CD4-positive, alpha-beta T cell treated with Interleukin-1 beta for 1 hour (primary cell): Measurements from ENCODE around the gene CNOT1.
"Not testable (repeated sequence)": the region's sequence is repeated elsewhere in the genome, so short reads cannot be mapped to it uniquely, and the experiment has no call there.

Experiments used
- DNase-seq, 2 donors: peaks; one replicate each; pipeline ENCODE4 v3.0.0-alpha.2; 2020 to 2022

CNOT1 gene

GRCh38 chr16:58579587-58579986 lies 50.0 kb downstream of the CNOT1 start:
- no peak for DNase-seq

- DNase-seq = no peak
Observed at GRCh38 chr16:58578642-58579041, 51.0 kb downstream of the CNOT1 start.

- no peak for DNase-seq
Observed at GRCh38 chr16:58577141-58577540, 52.5 kb downstream of the CNOT1 start.

- no peak for DNase-seq
Observed at GRCh38 chr16:58574895-58575294, 54.7 kb downstream of the CNOT1 start.

- not testable (repeated sequence) for DNase-seq
Observed at GRCh38 chr16:58565697-58566096, 63.9 kb downstream of the CNOT1 start.

GRCh38 chr16:58563775-58564174 lies 65.9 kb downstream of the CNOT1 start:
- no peak for DNase-seq

- DNase-seq = no peak
Observed at GRCh38 chr16:58563235-58563634, 66.4 kb downstream of the CNOT1 start.

- no peak for DNase-seq
Observed at GRCh38 chr16:58556678-58557077, 72.9 kb downstream of the CNOT1 start.

- DNase-seq = no peak
Observed at GRCh38 chr16:58551496-58551895, 78.1 kb downstream of the CNOT1 start.

GRCh38 chr16:58548378-58548777 lies 81.2 kb downstream of the CNOT1 start:
- DNase-seq = no peak

- DNase-seq = no peak
Observed at GRCh38 chr16:58543685-58544084, 85.9 kb downstream of the CNOT1 start.

GRCh38 chr16:58542291-58542690 lies 87.3 kb downstream of the CNOT1 start:
- no peak for DNase-seq

- DNase-seq = no peak
Observed at GRCh38 chr16:58541711-58542110, 87.9 kb downstream of the CNOT1 start.

GRCh38 chr16:58537124-58537906 lies 92.3 kb downstream of the CNOT1 start:
- no peak for DNase-seq

- no peak for DNase-seq
Observed at GRCh38 chr16:58536278-58536677, 93.3 kb downstream of the CNOT1 start.

GRCh38 chr16:58535100-58535499 lies 94.5 kb downstream of the CNOT1 start:
- DNase-seq = no peak

GRCh38 chr16:58533751-58534470 lies 95.7 kb downstream of the CNOT1 start:
- no peak for DNase-seq

- DNase-seq = no peak
Observed at GRCh38 chr16:58532414-58532813, 97.2 kb downstream of the CNOT1 start.

- no peak for DNase-seq
Observed at GRCh38 chr16:58530179-58530578, 99.4 kb downstream of the CNOT1 start.

- DNase-seq = no peak
Observed at GRCh38 chr16:58519707-58520106, 109.9 kb downstream of the CNOT1 start.

- no peak for DNase-seq
Observed at GRCh38 chr16:58518980-58519368, 110.7 kb downstream of the CNOT1 start.

GRCh38 chr16:58518083-58518979 lies 111.3 kb downstream of the CNOT1 start:
- DNase-seq = no peak

GRCh38 chr16:58516768-58517107 lies 112.9 kb downstream of the CNOT1 start:
- DNase-seq = no peak
